Smooth muscle cell (in vitro differentiated cells): ENCODE results near the gene MAD1L1. TPM values are rescaled to one million over a fixed set of nuclear protein-coding genes. Genes with fewer than 3 reads are reported as not detected.

Source experiments
- DNase-seq: peaks from one replicate; lab custom pipeline; 2025; ENCODE audit not compliant: unreplicated experiment; lab: John Stamatoyannopoulos, UW
- H2AFZ ChIP-seq: fragments of 200-600 bp; sonication (generic); 2 replicates; pipeline ENCODE4 v1.6.0; 2016; ENCODE audit warnings: antibody characterized with exemption, low read depth, mild to moderate bottlenecking
- H3F3A ChIP-seq: fragments of 200-600 bp; sonication (generic); 2 replicates; pipeline ENCODE4 v1.6.0; 2017; ENCODE audit warnings: antibody characterized with exemption, low read depth
- H3K27ac ChIP-seq: fragments of 200-600 bp; sonication (generic); 2 replicates; pipeline ENCODE4 v1.5.1; 2016; ENCODE audit warnings: low read depth, mild to moderate bottlenecking
- H3K27me3 ChIP-seq: fragments of 200-600 bp; sonication (generic); 2 replicates; pipeline ENCODE4 v1.6.1; 2016; ENCODE audit warnings: low read depth, mild to moderate bottlenecking
- H3K36me3 ChIP-seq: fragments of 200-600 bp; sonication (generic); 2 replicates; pipeline ENCODE4 v1.5.1; 2016; ENCODE audit warnings: low read depth
- H3K4me1 ChIP-seq: fragments of 200-600 bp; sonication (generic); 2 replicates; pipeline ENCODE4 v1.5.1; 2016; ENCODE audit warnings: low read depth
- H3K4me2 ChIP-seq: fragments of 200-600 bp; sonication (generic); 2 replicates; pipeline ENCODE4 v1.6.0; 2016; ENCODE audit warnings: mild to moderate bottlenecking
- H3K4me3 ChIP-seq: fragments of 200-600 bp; sonication (generic); 2 replicates; pipeline ENCODE4 v1.5.1; 2016; ENCODE audit warnings: mild to moderate bottlenecking
- H3K79me2 ChIP-seq: fragments of 200-600 bp; sonication (generic); 2 replicates; pipeline ENCODE4 v1.6.0; 2016; ENCODE audit warnings: low read depth, mild to moderate bottlenecking
- H3K9ac ChIP-seq: fragments of 200-600 bp; sonication (generic); 2 replicates; pipeline ENCODE4 v1.6.0; 2016; ENCODE audit warnings: low read depth
- H3K9me3 ChIP-seq: fragments of 200-600 bp; sonication (generic); replicated peaks from 2 replicates; pipeline ENCODE4 v1.5.1; 2016; ENCODE audit warnings: low read depth
- H4K20me1 ChIP-seq: fragments of 200-600 bp; sonication (generic); 2 replicates; pipeline ENCODE4 v1.6.0; 2016; ENCODE audit warnings: low read depth
- CTCF ChIP-seq: fragments of 200-600 bp; sonication (generic); IDR thresholded peaks from 2 replicates; pipeline ENCODE4 v1.5.1; 2017; ENCODE audit warnings: borderline replicate concordance, mild to moderate bottlenecking, antibody characterized with exemption; ENCODE audit not compliant: insufficient read depth, poor library complexity, severe bottlenecking
- WGBS: methylation state at CpG from one replicate; pipeline ENCODE4 v1.1.7; 2016; ENCODE audit warnings: low lambda C conversion rate; 5-methylcytosine and 5-hydroxymethylcytosine counted together
- polyA plus RNA-seq: library from polyadenylated mRNA; unstranded; fragments of >200 nt; fragmentation: Nextera tagmentation; extraction: Ambion mirVana; gene quantifications from 2 replicates; pipeline ENCODE4 v1.2.1, GENCODE V29; 2016
- total RNA-seq: library from RNA; depleted of rRNA; stranded (reverse); fragments of >200 nt; gene quantifications from 2 replicates; pipeline ENCODE4 v1.2.3, GENCODE V29; 2014

Gene MAD1L1
- total and polyA plus RNA-seq, 2 experiments from 2014 or later, result 33.4 to 60.7 TPM

DNA sequence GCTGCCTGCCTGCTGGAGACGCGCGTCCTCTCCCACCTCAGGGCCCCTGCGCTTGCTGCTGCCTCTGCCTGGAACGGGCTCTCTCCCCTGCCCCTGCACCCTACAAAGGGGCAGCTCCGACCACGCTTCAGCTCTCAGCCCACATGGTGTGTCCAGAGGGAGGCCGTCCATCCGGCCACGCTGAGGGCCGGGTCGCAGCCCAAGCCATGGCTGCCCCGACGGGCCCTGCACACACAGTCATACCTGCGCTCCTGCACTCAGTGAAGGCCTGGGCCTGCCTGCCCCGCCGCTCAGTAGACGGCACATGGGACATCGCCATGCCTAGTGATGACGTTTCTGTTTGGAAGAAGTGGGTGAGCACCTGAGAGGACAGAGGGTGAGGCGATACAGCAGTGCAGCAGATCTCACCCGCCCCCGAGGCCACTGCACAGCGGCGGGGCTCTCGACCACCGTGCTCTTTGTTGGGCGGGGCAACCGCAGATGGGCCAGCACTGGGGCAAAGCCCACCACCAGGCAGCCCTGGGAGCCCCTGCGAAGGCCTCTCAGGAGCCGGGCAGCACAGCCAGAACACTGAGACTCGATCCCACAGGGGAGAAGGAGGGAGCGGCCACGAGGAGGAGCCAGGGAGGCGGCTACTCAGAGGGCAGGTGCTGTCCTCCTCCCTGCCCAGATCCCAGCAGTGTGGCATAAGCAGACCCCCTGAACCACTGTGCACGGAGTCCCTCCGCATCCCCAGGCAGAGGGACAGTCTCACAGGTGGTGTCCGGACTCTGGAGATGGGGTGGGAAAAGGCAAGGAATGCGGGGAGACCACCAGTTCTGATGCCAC, 129.5 kb downstream of the MAD1L1 start:
- 96% methylated on average over 39 of the region's 39 CpGs for WGBS
- no peak overlapping the region for H2AFZ ChIP-seq

GRCh38 chr7:2102375-2102723, 130.4 kb downstream of the MAD1L1 start:
- H3K4me1 ChIP-seq, result peaks cover 31% of the 10 kb centered on the region
- 100% methylated on average over 6 of the region's 7 CpGs for WGBS

More for the DNA sequence above, 129.5 kb downstream of the MAD1L1 start:
- no peak for DNase-seq
- H4K20me1 ChIP-seq, result peaks cover 6% of the 10 kb centered on the region
- no peak for TF ChIP-seq CTCF
- peak overlapping the region; percentile 82 for H3K4me2 ChIP-seq
- no peaks in the 10 kb centered on the region for H3K9me3 ChIP-seq
- H3K9ac ChIP-seq, result peak overlapping the region; percentile 15
- peak overlapping the region; percentile 76 for H3K27ac ChIP-seq
- no peaks in the 10 kb centered on the region for H3K27me3 ChIP-seq
- no peak overlapping the region for H3K4me3 ChIP-seq
- H3K36me3 ChIP-seq, result no peaks in the 10 kb centered on the region
- H3K4me1 ChIP-seq, result peaks cover 40% of the 10 kb centered on the region
- H3K79me2 ChIP-seq, result no peaks in the 10 kb centered on the region
- no peaks in the 10 kb centered on the region for H3F3A ChIP-seq

GRCh38 chr7:2101630-2102374, 130.9 kb downstream of the MAD1L1 start:
- H3K9me3 ChIP-seq, result no peaks in the 10 kb centered on the region
- no peaks in the 10 kb centered on the region for H3K36me3 ChIP-seq
- H3K9ac ChIP-seq, result no peak overlapping the region
- no peak for TF ChIP-seq CTCF
- no peak for DNase-seq
- H3K27ac ChIP-seq, result no peak overlapping the region
- WGBS, result 89% methylated on average over 8 of the region's 19 CpGs
- no peaks in the 10 kb centered on the region for H3K27me3 ChIP-seq
- H2AFZ ChIP-seq, result no peak overlapping the region
- H3K4me2 ChIP-seq, result no peak overlapping the region
- H3K4me3 ChIP-seq, result no peak overlapping the region
- H3F3A ChIP-seq, result no peaks in the 10 kb centered on the region
- peaks cover 25% of the 10 kb centered on the region for H3K4me1 ChIP-seq
- H4K20me1 ChIP-seq, result peaks cover 7% of the 10 kb centered on the region
- no peaks in the 10 kb centered on the region for H3K79me2 ChIP-seq

More at GRCh38 chr7:2102375-2102723, 130.4 kb downstream of the MAD1L1 start:
- Histone ChIP-seq H3K9me3 (no peaks in the 10 kb centered on the region), H3K27me3 (no peaks in the 10 kb centered on the region), H3K79me2 (no peaks in the 10 kb centered on the region), H3F3A (no peaks in the 10 kb centered on the region), H3K27ac (no peak overlapping the region), H2AFZ (no peak overlapping the region), H3K4me3 (no peak overlapping the region), H3K9ac (no peak overlapping the region), H3K4me2 (no peak overlapping the region), H4K20me1 (peaks cover 7% of the 10 kb centered on the region), H3K36me3 (no peaks in the 10 kb centered on the region)
- no peak for TF ChIP-seq CTCF
- no peak for DNase-seq
